ENCODE results near the gene SLX4IP.

The SLX4IP gene

GRCh38 chr20:10669843-10670446 is 234.8 kb downstream of the SLX4IP start:
- Histone ChIP-seq H2AFZ (no peak overlapping the region), H3K9me3 (ENCODE audit: control insufficient read depth, low read length) (no peaks in the 10 kb centered on the region), H3K27ac (peak overlapping the region; percentile 99), H3K27me3 (ENCODE audit: control insufficient read depth, insufficient read depth, low read length) (no peaks in the 10 kb centered on the region), H3K9ac (no peak overlapping the region), H3K79me2 (peaks cover 7% of the 10 kb centered on the region), H3K36me3 (ENCODE audit: control insufficient read depth, insufficient read depth, low read length) (no peaks in the 10 kb centered on the region), H3K4me3 (ENCODE audit: low read depth, low read length) (peak overlapping the region; percentile 2), H3K4me2 (ENCODE audit: low read length) (peak overlapping the region; percentile 68), H3K4me1 (peaks cover 31% of the 10 kb centered on the region)
- TF ChIP-seq CTCF (IDR thresholded peaks at IDR 0.05): no peak

GRCh38 chr20:10670501-10671220 is 235.6 kb downstream of the SLX4IP start:
- peak overlapping the region; percentile 68 for H3K4me2 ChIP-seq (ENCODE audit: low read length)
- no peak for TF ChIP-seq CTCF (IDR thresholded peaks at IDR 0.05)
- peak overlapping the region; percentile 99 for H3K27ac ChIP-seq
- peaks cover 7% of the 10 kb centered on the region for H3K79me2 ChIP-seq
- no peaks in the 10 kb centered on the region for H3K36me3 ChIP-seq (ENCODE audit: control insufficient read depth, insufficient read depth, low read length)
- H3K4me3 ChIP-seq (ENCODE audit: low read depth, low read length): peak overlapping the region; percentile 66
- peak overlapping the region; percentile 34 for H3K9ac ChIP-seq
- H3K27me3 ChIP-seq (ENCODE audit: control insufficient read depth, insufficient read depth, low read length): no peaks in the 10 kb centered on the region
- H2AFZ ChIP-seq: peak overlapping the region; percentile 100
- H3K4me1 ChIP-seq: peaks cover 26% of the 10 kb centered on the region
- H3K9me3 ChIP-seq (ENCODE audit: control insufficient read depth, low read length): no peaks in the 10 kb centered on the region

GRCh38 chr20:10671221-10671918 is 236.3 kb downstream of the SLX4IP start:
- H3K9me3 ChIP-seq (ENCODE audit: control insufficient read depth, low read length): no peaks in the 10 kb centered on the region
- H3K4me1 ChIP-seq: peaks cover 19% of the 10 kb centered on the region
- no peaks in the 10 kb centered on the region for H3K36me3 ChIP-seq (ENCODE audit: control insufficient read depth, insufficient read depth, low read length)
- peak overlapping the region; percentile 68 for H3K4me2 ChIP-seq (ENCODE audit: low read length)
- TF ChIP-seq CTCF (IDR thresholded peaks at IDR 0.05): peak; percentile 69
- peak overlapping the region; percentile 66 for H3K4me3 ChIP-seq (ENCODE audit: low read depth, low read length)
- H2AFZ ChIP-seq: peak overlapping the region; percentile 100
- H3K27me3 ChIP-seq (ENCODE audit: control insufficient read depth, insufficient read depth, low read length): no peaks in the 10 kb centered on the region
- peaks cover 7% of the 10 kb centered on the region for H3K79me2 ChIP-seq
- peak overlapping the region; percentile 99 for H3K27ac ChIP-seq
- H3K9ac ChIP-seq: peak overlapping the region; percentile 67

GRCh38 chr20:10671919-10672623 is 237.0 kb downstream of the SLX4IP start:
- Histone ChIP-seq H3K27ac (peak overlapping the region; percentile 99), H2AFZ (peak overlapping the region; percentile 100), H3K79me2 (peaks cover 7% of the 10 kb centered on the region), H3K27me3 (ENCODE audit: control insufficient read depth, insufficient read depth, low read length) (no peaks in the 10 kb centered on the region), H3K36me3 (ENCODE audit: control insufficient read depth, insufficient read depth, low read length) (no peaks in the 10 kb centered on the region), H3K9ac (peak overlapping the region; percentile 67), H3K4me2 (ENCODE audit: low read length) (peak overlapping the region; percentile 68), H3K4me3 (ENCODE audit: low read depth, low read length) (peak overlapping the region; percentile 66), H3K9me3 (ENCODE audit: control insufficient read depth, low read length) (no peaks in the 10 kb centered on the region), H3K4me1 (peaks cover 19% of the 10 kb centered on the region)
- no peak for TF ChIP-seq CTCF (IDR thresholded peaks at IDR 0.05)
